HG03520 (cell line): Measurements from ENCODE around the gene GALE.

Source experiments
- ATAC-seq: cut with Tn5 transposase; IDR thresholded peaks from one replicate; pipeline ENCODE4 v1.9.1; 2021; ENCODE audit warnings: mild to moderate bottlenecking, moderate library complexity; ENCODE audit not compliant: unreplicated experiment

The GALE gene

DNA sequence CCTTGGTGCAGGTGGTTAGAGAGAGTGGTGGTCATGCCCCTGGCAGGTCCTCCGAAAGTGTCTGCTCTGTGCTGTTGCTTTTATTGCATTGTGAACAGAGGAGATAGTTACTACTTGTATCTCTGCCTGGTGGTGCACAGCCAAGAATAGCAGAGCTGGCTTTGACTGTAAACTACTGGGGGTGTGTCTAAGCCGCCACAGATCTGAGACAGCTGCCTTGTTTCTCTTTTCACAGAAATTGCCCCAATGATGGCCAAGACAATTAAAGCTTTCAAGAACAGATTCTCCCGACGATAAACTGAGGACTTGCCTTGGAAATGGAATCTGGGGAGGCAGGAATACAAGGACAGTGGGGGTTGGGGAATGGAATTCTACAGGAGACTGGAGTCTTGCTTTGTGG, 41.3 kb downstream of the GALE start:
- no peak for ATAC-seq

- ATAC-seq = no peak
Observed at GRCh38 chr1:23757812-23758211, 42.7 kb downstream of the GALE start.

DNA sequence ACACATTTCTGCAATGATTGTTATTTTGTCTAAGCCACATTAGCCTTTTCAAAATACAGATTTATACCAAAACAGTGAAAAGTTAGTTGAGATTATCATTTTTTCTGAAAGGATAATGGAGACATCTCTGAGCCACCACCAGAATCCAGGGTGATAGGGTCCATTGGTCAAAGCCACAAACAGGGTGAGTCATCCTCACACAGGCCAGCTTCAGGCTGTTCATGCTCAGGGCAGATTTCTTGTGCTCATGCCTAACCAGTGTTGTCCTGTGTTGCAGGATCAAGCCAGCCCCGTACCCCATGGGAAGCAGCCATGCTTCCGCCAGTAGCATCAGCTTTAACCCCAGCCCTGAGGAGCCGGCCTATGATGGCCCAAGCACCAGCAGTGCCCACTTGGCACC, 43.9 kb downstream of the GALE start:
- no peak for ATAC-seq

DNA sequence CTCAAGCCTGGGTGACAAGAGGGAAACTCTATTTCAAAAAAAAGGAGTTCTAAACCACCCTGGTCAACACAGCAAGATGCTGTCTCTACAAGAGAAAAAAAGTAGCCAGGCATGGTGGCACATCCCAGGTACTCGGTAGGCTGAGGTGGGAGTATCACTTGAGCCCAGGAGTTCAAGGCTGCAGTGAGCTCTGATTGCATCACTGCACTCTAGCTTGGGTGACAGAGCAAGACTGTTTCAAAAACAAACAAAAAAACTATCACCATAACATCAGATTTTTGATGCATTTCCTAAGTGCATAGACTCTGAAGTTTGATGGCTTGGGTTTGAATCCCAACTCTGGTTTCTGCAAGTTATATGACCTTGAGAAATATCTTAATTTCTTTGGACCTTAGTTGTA, 47.6 kb downstream of the GALE start:
- ATAC-seq = no peak

GRCh38 chr1:23751815-23752200, 48.7 kb downstream of the GALE start:
- no peak for ATAC-seq

DNA sequence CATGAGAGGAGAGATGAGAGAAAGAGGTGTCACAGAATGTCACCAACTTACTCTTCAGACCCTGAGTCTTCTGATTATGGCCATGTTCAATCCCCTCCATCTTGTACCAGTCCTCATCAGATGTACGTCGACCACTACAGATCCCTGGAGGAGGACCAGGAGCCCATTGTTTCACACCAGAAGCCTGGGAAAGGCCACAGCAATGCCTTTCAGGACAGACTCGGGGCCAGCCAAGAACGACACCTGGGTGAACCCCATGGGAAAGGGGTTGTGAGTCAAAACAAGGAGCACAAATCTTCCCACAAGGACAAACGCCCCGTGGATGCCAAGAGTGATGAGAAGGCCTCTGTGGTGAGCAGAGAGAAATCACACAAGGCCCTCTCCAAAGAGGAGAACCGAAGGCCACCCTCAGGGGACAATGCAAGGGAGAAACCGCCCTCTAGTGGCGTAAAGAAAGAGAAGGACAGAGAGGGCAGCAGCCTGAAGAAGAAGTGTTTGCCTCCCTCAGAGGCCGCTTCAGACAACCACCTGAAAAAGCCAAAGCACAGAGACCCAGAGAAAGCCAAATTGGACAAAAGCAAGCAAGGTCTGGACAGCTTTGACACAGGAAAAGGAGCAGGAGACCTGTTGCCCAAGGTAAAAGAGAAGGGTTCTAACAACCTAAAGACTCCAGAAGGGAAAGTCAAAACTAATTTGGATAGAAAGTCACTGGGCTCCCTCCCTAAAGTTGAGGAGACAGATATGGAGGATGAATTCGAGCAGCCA, 49.3 kb downstream of the GALE start:
- ATAC-seq = no peak

DNA sequence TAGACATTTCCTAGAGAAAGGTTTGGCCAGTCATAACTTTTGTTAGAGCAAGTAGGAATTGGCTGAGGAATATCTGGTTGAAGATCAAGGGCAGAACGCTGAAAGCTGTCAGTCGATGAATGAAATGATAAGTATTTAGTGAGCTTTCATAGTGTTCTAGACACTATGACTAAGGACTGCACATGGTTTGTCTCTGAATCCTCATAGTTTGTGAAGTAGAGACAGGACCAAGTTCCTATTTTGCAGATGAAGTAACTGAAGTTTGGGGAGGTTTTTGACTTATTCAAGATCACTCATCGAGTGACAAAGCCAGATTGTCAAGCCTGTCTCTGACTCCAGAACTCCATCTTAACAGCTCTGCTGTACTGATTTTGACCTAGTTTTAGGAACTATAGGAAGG, 52.5 kb downstream of the GALE start:
- no peak for ATAC-seq
